Loucy (cell line): ENCODE measurements around the gene ATXN7L1.

Experiments used
- CTCF ChIP-seq: fragments of 200-600 bp; sonication (generic); conservative IDR thresholded peaks from 2 replicates; pipeline ENCODE4 v1.5.1; 2014; ENCODE audit warnings: mild to moderate bottlenecking, antibody characterized with exemption, low read length
- EZH2phosphoT487 ChIP-seq: fragments of 200-600 bp; IDR thresholded peaks from 2 replicates; pipeline ENCODE4 v1.6.1; 2018; ENCODE audit warnings: antibody characterized with exemption, mild to moderate bottlenecking, moderate library complexity, borderline replicate concordance

- no peak for TF ChIP-seq EZH2phosphoT487
- no peak for TF ChIP-seq CTCF
Measured at GRCh38 chr7:105830405-105831301, 45.7 kb downstream of the ATXN7L1 start.
